NCI-H526 treated with DMSO at 0.1 percent for 48 hours (cell line): ENCODE measurements around the gene FMN1.

Source experiments
- DNase-seq: peaks from one replicate; lab custom pipeline; 2025; lab: John Stamatoyannopoulos, UW

FMN1 gene

DNA sequence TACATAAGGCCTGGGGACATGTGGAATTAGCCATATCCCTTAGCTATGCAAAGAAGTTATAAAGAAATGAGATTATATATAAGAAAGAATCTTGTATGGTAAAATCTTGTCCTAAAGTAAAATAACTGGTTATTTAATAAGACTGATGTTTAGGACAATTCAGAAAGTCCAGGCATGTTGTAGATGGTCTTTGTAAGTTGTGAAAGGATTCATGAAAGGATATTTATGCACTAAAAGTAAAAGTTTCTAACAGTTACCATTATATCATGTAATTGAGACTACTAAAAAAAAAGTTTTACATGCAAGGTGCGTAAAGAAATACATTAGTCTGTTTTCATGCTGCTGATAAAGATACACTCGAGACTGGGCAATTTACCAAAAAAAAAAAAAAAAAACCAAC lies 146.3 kb downstream of the FMN1 start:
- no peak for DNase-seq

DNA sequence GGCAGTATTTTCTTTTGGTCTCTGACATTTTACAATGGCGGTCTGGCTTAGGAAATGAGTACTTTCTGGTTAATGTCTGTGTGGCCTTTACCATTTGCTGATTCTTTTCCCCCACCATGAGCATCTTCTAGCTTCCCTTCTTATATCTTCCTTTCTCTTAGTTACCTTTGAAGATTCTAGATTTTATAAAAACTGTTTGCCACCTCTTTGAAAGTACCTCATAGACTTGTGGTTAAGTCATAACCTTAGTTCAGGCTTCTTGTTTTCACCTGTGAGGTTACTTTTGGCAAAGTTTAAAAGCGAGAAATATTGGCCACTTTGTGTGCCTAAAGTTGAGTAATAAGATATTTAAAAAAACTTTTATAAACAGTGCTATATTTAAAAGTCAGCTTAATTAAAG lies 147.4 kb downstream of the FMN1 start:
- DNase-seq: no peak

DNA sequence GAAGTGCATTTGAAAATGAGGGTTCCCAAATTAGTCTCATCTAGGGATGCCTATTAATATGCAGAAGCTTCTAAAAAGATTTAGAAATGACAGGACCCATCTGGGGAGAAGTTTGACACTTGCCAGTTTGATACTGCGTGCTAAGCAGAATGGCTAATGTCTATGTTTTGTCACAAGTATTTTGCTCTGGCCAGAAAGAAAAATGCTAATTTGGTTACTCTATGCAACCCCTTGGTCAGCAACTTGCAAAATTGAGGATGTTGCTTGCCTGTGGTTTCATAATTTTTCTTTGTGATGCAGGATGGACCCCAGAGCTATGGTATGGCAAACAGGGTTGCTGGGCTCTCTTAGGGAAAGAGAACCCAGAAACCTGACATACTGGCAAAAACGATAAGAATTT lies 148.2 kb downstream of the FMN1 start:
- no peak for DNase-seq

- no peak for DNase-seq
Observed at GRCh38 chr15:33045066-33045810, 149.3 kb downstream of the FMN1 start.

DNA sequence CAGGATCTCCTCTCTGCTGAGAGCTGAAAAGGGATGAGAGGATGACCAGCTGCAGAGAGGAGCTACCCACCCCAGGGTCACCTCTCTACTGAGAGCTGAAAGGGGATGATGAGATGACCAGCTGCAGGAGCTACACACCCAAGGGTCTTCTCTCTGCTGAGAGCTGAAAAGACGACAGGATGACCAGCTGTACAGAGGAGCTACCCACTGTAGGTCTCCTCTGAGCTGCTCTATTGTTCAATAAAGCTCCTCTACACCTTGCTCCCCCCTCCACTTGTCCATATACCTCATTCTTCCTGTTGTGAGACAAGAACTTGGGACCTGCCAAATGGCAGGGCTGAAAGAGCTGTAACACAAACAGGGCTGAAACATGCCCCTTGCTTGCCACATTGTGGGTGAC lies 149.9 kb downstream of the FMN1 start:
- no peak for DNase-seq

DNA sequence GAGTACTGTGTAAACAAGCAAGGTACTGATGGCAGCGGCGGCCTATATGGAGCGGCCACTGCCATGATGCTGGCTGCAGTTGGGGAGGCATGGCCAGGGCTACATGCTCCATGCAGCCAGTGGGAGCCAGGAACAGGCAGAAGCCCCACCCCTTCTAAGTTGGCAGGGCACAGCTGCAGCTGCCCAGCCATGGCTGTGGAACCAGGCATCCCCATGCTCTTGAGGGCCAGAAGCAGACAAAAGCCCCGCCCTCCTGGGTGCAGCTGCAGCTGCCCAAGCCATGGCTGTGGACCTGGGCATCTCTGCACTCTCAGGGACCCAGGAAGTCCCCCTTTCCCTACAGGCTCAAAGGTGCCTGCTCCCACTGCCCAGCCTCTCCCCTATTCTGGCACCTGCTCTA lies 150.9 kb downstream of the FMN1 start:
- DNase-seq: no peak

DNA sequence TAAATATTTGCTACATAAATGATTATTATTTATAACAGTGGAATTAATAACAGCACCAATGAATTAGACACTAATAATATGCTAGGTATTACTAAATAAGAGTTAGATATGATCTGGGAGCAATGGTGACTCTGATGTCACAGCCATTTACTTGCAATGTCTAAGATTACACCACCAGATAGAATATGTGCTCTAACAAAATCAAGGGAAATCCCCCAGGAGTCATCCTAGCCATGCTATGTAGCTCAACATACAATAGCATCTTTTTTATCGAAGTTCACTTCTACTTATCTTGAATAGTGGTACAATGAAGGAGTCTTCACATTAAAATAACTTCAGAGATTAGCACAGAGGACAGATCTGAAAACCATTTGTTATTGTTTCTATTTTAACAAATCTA lies 154.0 kb downstream of the FMN1 start:
- no peak for DNase-seq

- DNase-seq: no peak
Observed at GRCh38 chr15:33034588-33034987, 159.9 kb downstream of the FMN1 start.

GRCh38 chr15:33032053-33032452 lies 162.5 kb downstream of the FMN1 start:
- no peak for DNase-seq

DNA sequence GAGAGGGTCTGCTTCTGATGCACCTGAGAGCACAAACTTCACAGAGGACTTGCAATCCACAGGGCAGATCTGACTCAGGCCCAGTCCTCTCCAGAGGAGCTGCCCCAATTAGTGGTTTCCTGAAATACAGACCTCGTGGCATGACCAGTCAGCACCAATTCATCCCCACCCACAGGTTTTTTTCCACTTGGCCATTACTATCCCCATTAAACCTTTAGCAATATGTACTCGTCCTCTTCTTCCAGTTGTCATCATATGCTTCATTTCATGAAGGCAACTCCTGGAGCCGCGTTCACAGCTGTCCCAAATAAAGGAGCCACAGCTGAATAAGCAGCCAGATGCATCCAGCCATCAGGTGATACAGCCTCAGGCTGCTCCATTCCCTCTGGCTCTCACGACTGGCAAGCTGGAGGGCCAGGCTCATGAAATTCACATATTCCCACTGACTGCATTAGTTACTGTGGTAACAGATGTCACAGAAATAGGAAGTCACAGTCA lies 163.1 kb downstream of the FMN1 start:
- no peak for DNase-seq

DNA sequence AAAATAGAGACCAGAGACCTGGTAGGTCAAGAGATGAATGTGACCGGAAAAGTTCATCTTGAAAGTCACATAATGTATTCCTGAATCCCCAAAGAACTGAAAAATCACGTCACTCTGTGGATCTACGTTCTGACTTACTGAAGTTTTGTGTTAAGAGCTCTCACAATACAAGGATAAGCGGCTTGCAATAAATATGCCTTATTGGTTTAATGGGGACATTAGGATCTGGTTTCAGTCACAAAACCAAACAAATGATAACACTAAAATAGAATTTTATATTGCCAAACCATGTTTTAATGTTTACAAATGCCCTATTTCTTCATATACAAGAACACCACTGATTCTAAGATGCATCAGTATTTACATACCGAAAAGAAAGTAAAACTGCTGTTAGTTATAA lies 164.2 kb downstream of the FMN1 start:
- DNase-seq: no peak

- DNase-seq: no peak
Observed at GRCh38 chr15:33029109-33029652, 165.3 kb downstream of the FMN1 start.

DNA sequence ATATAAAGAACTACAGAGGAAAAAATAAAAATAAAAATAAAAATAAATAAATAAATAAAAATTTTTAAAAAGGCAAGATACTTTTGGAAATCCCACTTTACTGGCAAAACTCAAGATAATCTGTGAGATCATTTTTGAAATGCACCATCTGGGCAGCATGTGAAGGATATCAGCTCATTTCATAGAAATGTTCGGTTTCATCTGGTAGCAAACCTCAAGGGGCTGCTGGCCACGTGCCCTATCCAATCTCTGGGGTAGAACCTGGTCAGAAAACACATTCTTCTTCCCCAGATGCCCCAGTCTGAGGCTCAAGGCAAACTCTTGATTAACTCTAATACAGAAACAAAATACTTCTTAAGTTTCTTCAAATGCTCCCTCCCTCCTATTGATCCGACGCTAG lies 166.0 kb downstream of the FMN1 start:
- DNase-seq: no peak

DNA sequence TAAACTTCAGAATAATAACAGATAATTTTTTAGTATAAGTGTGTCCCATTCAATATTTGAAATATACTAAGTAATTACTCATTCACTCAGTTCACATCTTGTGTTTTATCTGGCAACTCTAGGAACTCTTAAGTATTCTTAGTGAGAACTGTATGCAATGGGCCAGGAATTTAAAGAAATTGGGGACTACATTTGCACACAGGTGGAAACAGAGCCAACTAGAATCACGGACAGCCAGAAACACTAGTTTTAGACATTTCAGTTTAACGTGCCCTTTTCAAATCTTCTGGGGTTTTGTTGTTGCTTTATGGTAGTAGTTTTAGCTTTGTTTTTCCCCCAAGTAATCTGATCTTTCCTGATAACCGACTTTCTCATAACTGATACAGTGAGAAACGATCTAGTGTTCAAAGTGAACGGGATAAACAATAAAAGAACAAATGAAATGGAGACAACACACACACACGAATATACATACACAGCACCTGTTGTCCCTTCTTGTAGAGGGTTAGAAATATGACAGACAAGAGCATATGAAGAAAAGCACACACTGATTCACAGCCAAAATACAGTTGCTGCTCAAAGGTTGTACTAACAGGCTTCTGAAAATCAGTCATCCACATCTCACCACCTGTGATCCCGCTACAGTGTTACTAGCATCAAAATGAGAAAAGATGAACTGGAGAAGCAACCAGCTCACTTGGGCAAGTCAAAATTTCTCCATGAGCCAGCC lies 167.0 kb downstream of the FMN1 start:
- DNase-seq: peak; percentile 15

DNA sequence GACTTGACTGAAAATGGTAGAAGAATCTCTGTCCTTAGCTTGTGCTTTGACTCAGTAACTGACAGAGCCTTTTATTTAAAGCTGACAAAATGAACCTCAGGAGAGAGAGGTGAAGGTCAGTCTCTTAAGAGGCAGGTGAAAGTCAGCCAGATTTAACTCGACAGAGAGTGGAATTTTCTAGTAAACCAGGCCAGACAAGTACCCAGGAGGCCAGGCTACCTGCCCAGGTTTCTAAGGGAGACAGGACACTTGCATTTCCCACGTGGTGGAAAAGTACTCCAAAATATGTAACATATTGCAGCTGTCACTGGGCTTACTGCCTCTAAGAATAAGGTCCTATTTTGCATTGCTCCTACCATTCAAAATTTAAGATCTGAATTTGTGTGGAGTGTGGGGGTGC lies 167.9 kb downstream of the FMN1 start:
- peak; percentile 17 for DNase-seq

DNA sequence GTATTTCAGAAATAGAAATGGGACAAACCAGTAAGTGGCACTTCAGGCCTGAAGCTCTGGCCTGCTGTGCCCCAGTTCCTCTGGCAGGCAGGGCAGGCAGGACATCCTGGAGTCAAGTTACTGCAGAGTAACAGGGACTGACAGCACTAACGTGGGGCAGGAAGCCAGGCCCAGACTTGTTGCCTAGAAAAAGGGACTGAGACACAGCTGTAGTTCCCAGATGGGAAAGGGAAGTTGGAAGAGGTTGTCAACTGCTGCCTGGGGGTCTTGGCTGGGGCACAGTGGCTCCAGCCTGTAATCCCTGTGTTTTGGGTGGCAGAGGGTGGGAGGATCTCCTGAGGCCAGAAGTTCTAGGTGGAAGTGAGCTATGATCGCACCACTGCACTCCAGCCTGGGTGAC lies 171.9 kb downstream of the FMN1 start:
- no peak for DNase-seq

DNA sequence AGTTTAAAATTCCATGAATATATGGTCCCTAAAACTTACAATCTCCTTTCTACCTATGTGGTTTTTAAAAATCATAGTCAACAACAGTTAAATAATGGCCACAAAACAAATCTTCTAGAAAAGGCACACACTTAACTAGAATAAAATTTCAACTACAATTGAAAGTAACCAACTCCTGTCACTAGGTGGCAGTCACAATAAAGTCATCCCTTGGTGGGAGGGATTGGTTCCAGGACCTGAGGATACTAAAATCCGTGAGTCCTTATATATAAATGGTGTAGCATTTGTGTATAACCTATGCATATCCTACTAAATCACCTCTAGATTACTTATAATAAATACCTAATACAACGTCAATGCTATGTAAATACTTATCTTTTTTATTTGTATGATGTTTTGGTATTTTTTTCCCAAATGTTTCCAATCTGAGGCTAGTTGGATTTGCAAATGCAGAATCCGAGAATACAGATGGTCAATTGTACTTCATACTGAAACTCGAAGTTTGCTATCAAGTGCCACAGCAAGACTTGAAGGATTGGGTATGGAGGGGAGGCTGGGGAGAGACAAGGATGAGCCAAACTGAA lies 172.6 kb downstream of the FMN1 start:
- DNase-seq: peak; percentile 38

DNA sequence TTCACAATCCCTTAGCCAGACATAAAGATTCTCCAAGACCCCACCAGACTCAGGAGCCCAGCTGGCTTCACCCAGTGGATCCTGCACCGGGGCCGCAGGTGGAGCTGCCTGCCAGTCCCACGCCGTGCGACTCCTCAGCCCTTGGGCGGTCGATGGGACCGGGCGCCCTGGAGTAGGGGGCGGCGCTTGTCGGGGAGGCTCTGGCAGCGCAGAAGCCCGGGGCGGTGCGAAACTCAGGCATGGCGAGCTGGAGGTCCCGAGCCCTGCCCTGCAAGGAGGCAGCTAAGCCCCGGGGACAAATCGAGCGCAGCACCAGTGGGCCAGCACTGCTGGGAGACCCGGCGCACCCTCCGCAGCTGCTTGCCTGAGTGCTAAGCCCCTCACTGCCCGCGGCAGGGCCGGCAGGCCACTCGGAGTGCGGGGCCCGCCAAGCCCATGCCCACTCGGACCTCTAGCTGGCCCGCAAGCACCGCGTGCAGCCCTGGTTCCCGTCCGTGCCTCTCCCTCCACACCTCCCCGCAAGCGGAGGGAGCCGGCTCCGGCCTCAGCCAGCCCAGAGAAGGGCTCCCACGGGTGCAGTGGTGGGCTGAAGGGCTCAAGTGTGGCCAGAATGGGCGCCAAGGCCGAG lies 175.0 kb downstream of the FMN1 start:
- DNase-seq: no peak

- no peak for DNase-seq
Observed at GRCh38 chr15:33016405-33017024, 178.0 kb downstream of the FMN1 start.

DNA sequence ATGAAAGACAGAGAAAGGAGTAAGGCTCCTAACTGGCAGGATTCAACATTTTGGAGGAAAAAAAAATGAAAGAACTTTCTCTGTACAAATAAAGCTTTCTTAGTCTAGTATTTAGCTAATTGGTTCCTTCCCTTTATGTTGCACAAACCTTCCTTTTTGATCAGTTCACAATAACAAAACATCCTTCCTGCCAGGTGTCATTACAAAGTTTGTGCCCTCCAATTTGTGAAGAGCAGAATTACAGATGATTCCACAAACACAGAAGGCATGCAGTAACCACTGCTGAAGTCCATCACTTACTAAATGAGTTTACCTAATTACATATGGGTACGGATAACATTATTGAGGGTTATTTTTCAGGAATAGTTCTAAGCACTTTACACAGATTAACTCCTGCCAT lies 179.9 kb downstream of the FMN1 start:
- no peak for DNase-seq

DNA sequence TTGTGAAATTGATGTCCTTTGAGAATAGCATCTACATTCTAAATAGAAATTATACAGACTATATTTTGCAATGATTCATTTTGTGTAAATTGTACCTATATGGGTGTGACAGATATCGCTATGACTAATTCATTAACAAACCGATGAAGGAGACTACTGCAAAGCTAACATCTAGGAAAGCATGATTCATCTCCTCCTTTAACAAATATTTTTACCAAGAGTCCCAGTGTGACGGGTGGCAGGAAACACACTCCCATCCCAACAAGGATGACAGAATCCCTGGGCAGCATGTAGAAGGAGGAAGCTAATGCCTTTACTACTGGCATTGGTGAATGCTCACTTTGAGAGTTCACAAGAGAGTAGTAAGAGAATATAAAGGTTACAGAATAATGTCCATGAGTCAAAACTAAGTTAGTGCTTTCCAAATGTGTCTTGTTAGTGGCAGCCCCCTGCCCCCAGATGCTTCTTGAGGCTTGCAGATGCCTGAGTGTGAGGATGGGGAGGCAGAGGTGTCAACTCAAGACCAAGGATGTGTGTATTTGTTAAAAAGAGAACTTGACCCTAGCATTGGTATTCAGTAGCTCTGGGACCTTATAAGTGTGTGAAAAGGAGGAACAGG lies 180.6 kb downstream of the FMN1 start:
- no peak for DNase-seq

DNA sequence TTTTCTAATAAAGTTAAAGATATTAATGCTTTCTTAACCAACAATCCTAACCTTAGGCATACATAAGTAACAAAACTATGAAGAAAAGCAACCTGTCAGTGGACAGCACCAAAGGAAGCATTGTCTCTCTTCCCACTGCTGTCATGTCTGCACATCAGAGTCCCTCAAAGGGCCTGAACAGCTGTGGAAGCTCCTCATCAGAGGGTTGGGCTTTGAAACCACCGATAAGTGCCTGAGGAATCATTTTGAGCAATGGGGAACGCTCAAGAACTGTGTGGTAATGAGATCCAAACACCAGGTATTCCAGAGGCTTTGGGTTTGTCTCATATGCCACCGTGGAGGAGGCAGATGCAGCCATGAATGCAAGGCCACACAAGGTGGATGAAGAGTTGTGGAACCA lies 182.5 kb downstream of the FMN1 start:
- no peak for DNase-seq
